Measurements from ENCODE around the gene MOB3A. TPM values are rescaled to one million over a fixed set of nuclear protein-coding genes. Genes with fewer than 3 reads are reported as not detected.

MOB3A gene
- total RNA-seq, 1 donor from 2014 or later = 66.0 TPM

GRCh38 chr19:2118438-2118837, 22.3 kb upstream of the MOB3A start:
- Mint-ChIP-seq H3K36me3 (ENCODE audit: unreplicated experiment) (no peaks in the 10 kb centered on the region), H3K27ac (ENCODE audit: unreplicated experiment) (no peak overlapping the region)

GRCh38 chr19:2117215-2117960, 21.3 kb upstream of the MOB3A start:
- H3K36me3 Mint-ChIP-seq (ENCODE audit: unreplicated experiment) = no peaks in the 10 kb centered on the region
- H3K27me3 Mint-ChIP-seq (ENCODE audit: unreplicated experiment) = no peaks in the 10 kb centered on the region
- no peak overlapping the region for H3K27ac Mint-ChIP-seq (ENCODE audit: unreplicated experiment)
- H3K4me1 Mint-ChIP-seq (ENCODE audit: low read depth, unreplicated experiment) = no peaks in the 10 kb centered on the region
- TF ChIP-seq CTCF (IDR thresholded peaks at IDR 0.05; ENCODE audit: partially characterized antibody, unreplicated experiment) = no peak
- H3K9me3 Mint-ChIP-seq (ENCODE audit: unreplicated experiment) = peaks cover 3% of the 10 kb centered on the region
- DNase-seq = no peak
- H3K4me3 Mint-ChIP-seq (ENCODE audit: unreplicated experiment) = no peak overlapping the region

More at GRCh38 chr19:2118438-2118837, 22.3 kb upstream of the MOB3A start:
- Mint-ChIP-seq H3K27me3 (ENCODE audit: unreplicated experiment) (no peaks in the 10 kb centered on the region), H3K9me3 (ENCODE audit: unreplicated experiment) (peaks cover 3% of the 10 kb centered on the region), H3K4me1 (ENCODE audit: low read depth, unreplicated experiment) (no peaks in the 10 kb centered on the region), H3K4me3 (ENCODE audit: unreplicated experiment) (no peak overlapping the region)
- no peak for DNase-seq
- no peak for TF ChIP-seq CTCF (IDR thresholded peaks at IDR 0.05; ENCODE audit: partially characterized antibody, unreplicated experiment)

GRCh38 chr19:2116507-2116906, 20.4 kb upstream of the MOB3A start:
- peaks cover 3% of the 10 kb centered on the region for H3K9me3 Mint-ChIP-seq (ENCODE audit: unreplicated experiment)
- no peak for TF ChIP-seq CTCF (IDR thresholded peaks at IDR 0.05; ENCODE audit: partially characterized antibody, unreplicated experiment)
- DNase-seq = no peak
- no peaks in the 10 kb centered on the region for H3K27me3 Mint-ChIP-seq (ENCODE audit: unreplicated experiment)
- no peak overlapping the region for H3K27ac Mint-ChIP-seq (ENCODE audit: unreplicated experiment)
- H3K36me3 Mint-ChIP-seq (ENCODE audit: unreplicated experiment) = no peaks in the 10 kb centered on the region
- no peak overlapping the region for H3K4me3 Mint-ChIP-seq (ENCODE audit: unreplicated experiment)
- H3K4me1 Mint-ChIP-seq (ENCODE audit: low read depth, unreplicated experiment) = no peaks in the 10 kb centered on the region

GRCh38 chr19:2115911-2116426, 19.8 kb upstream of the MOB3A start:
- Mint-ChIP-seq H3K36me3 (ENCODE audit: unreplicated experiment) (no peaks in the 10 kb centered on the region), H3K27ac (ENCODE audit: unreplicated experiment) (no peak overlapping the region), H3K4me1 (ENCODE audit: low read depth, unreplicated experiment) (no peaks in the 10 kb centered on the region), H3K9me3 (ENCODE audit: unreplicated experiment) (peaks cover 1% of the 10 kb centered on the region), H3K27me3 (ENCODE audit: unreplicated experiment) (no peaks in the 10 kb centered on the region), H3K4me3 (ENCODE audit: unreplicated experiment) (no peak overlapping the region)
- no peak for TF ChIP-seq CTCF (IDR thresholded peaks at IDR 0.05; ENCODE audit: partially characterized antibody, unreplicated experiment)
- no peak for DNase-seq

- Mint-ChIP-seq H3K9me3 (ENCODE audit: unreplicated experiment) (peaks cover 1% of the 10 kb centered on the region), H3K4me3 (ENCODE audit: unreplicated experiment) (no peak overlapping the region), H3K27me3 (ENCODE audit: unreplicated experiment) (no peaks in the 10 kb centered on the region), H3K4me1 (ENCODE audit: low read depth, unreplicated experiment) (no peaks in the 10 kb centered on the region), H3K27ac (ENCODE audit: unreplicated experiment) (no peak overlapping the region), H3K36me3 (ENCODE audit: unreplicated experiment) (no peaks in the 10 kb centered on the region)
- DNase-seq = no peak
- no peak for TF ChIP-seq CTCF (IDR thresholded peaks at IDR 0.05; ENCODE audit: partially characterized antibody, unreplicated experiment)
These were observed 19.2 kb upstream of the MOB3A start for GRCh38 chr19:2115324-2115723.
